GM12872 (cell line): Measurements from ENCODE around the gene NFATC4.

ENCODE experiments used
- CTCF ChIP-seq: IDR thresholded peaks from 3 replicates; pipeline ENCODE4 v1.5.1; 2011; ENCODE audit warnings: low read depth, mild to moderate bottlenecking, low read length, moderate library complexity; ENCODE audit not compliant: insufficient read depth

NFATC4 gene

GRCh38 chr14:24334431-24335291 is 33.3 kb upstream of the NFATC4 start, which contains the start of gene ADCY4:
ADCY4 (minus strand) TSS chr14:24335071; CDS start chr14:24334652, 419 bp downstream.
- no peak for TF ChIP-seq CTCF

GRCh38 chr14:24335461-24336171 is 32.4 kb upstream of the NFATC4 start:
- TF ChIP-seq CTCF = no peak

GRCh38 chr14:24337144-24337823 is 30.7 kb upstream of the NFATC4 start:
- TF ChIP-seq CTCF = no peak

- TF ChIP-seq CTCF = no peak
These were observed 30.2 kb upstream of the NFATC4 start for GRCh38 chr14:24337824-24338175.

- no peak for TF ChIP-seq CTCF
These were observed 29.1 kb upstream of the NFATC4 start for GRCh38 chr14:24338843-24339242.

- TF ChIP-seq CTCF = no peak
These were observed 28.5 kb upstream of the NFATC4 start, which contains the start of gene RIPK3 for GRCh38 chr14:24339284-24340151. RIPK3 (minus strand) TSS chr14:24339991; CDS start chr14:24339826, 165 bp downstream.

- no peak for TF ChIP-seq CTCF
These were observed 27.4 kb upstream of the NFATC4 start for GRCh38 chr14:24340606-24341005.
